NK-92 treated with Interleukin-12 subunit alpha and Interleukin-12 subunit beta, amount 100 ng/mL, for 24 hours (cell line): ENCODE data around the gene NPHP4.

Experiments
- DNase-seq: peaks from one replicate; lab custom pipeline; 2025; lab: John Stamatoyannopoulos, UW

Gene NPHP4

GRCh38 chr1:5950201-5950895, 41.9 kb downstream of the NPHP4 start:
- no peak for DNase-seq

GRCh38 chr1:5949761-5950100, 42.5 kb downstream of the NPHP4 start:
- no peak for DNase-seq

- DNase-seq = no peak
Observed at GRCh38 chr1:5949085-5949760, 43.0 kb downstream of the NPHP4 start.

- no peak for DNase-seq
Observed at GRCh38 chr1:5948681-5949005, 43.6 kb downstream of the NPHP4 start.

- no peak for DNase-seq
Observed at GRCh38 chr1:5947978-5948680, 44.1 kb downstream of the NPHP4 start.

- no peak for DNase-seq
Observed at GRCh38 chr1:5947071-5947821, 45.0 kb downstream of the NPHP4 start.

GRCh38 chr1:5945445-5945844, 46.8 kb downstream of the NPHP4 start:
- no peak for DNase-seq

- DNase-seq = no peak
Observed at GRCh38 chr1:5944843-5945167, 47.4 kb downstream of the NPHP4 start.

- DNase-seq = no peak
Observed at GRCh38 chr1:5944154-5944842, 47.9 kb downstream of the NPHP4 start.

- DNase-seq = no peak
Observed at GRCh38 chr1:5943343-5944124, 48.7 kb downstream of the NPHP4 start.

GRCh38 chr1:5941671-5942070, 50.6 kb downstream of the NPHP4 start:
- DNase-seq = no peak

GRCh38 chr1:5940723-5941407, 51.4 kb downstream of the NPHP4 start:
- no peak for DNase-seq

- no peak for DNase-seq
Observed at GRCh38 chr1:5939271-5940170, 52.7 kb downstream of the NPHP4 start.

GRCh38 chr1:5938101-5938646, 54.1 kb downstream of the NPHP4 start:
- DNase-seq = no peak

- DNase-seq = no peak
Observed at GRCh38 chr1:5937373-5937857, 54.8 kb downstream of the NPHP4 start.

- no peak for DNase-seq
Observed at GRCh38 chr1:5936621-5937372, 55.4 kb downstream of the NPHP4 start.

- DNase-seq = no peak
Observed at GRCh38 chr1:5936126-5936525, 56.1 kb downstream of the NPHP4 start.

- no peak for DNase-seq
Observed at GRCh38 chr1:5935026-5935425, 57.2 kb downstream of the NPHP4 start.
